ENCODE results near the gene CIAO2A. TPM values are rescaled to one million over a fixed set of nuclear protein-coding genes. Genes with fewer than 3 reads are reported as not detected.

CIAO2A gene
- total RNA-seq, 1 donor from 2014 or later: 51.4 TPM

DNA sequence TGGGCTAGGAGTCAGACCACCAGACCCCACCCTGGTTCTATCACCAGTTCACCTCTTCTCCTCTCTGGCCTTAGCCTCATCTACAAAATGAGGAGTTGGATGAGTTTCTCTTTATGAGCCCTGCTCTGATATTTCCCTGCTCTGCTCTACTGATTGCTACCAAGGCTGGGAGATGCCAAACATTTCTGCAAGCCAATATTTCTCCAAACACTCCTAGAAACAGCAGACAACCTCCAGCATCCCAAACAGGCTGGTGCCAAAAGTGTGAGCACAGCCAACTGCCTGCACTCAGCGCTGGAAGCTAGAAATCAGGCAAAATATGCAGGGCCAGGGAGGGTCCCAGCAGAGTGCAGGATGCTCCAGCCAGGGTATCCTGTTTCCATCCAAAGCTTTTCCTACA is 58.1 kb downstream of the CIAO2A start:
- DNase-seq (ENCODE audit: low spot score): no peak
- TF ChIP-seq, protein P1, sequence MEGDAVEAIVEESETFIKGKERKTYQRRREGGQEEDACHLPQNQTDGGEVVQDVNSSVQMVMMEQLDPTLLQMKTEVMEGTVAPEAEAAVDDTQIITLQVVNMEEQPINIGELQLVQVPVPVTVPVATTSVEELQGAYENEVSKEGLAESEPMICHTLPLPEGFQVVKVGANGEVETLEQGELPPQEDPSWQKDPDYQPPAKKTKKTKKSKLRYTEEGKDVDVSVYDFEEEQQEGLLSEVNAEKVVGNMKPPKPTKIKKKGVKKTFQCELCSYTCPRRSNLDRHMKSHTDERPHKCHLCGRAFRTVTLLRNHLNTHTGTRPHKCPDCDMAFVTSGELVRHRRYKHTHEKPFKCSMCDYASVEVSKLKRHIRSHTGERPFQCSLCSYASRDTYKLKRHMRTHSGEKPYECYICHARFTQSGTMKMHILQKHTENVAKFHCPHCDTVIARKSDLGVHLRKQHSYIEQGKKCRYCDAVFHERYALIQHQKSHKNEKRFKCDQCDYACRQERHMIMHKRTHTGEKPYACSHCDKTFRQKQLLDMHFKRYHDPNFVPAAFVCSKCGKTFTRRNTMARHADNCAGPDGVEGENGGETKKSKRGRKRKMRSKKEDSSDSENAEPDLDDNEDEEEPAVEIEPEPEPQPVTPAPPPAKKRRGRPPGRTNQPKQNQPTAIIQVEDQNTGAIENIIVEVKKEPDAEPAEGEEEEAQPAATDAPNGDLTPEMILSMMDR (IDR thresholded peaks at IDR 0.05; ENCODE audit: unreplicated experiment): no peak
- no peaks in the 10 kb centered on the region for H3K9me3 Mint-ChIP-seq (ENCODE audit: unreplicated experiment)
- H3K27me3 Mint-ChIP-seq (ENCODE audit: unreplicated experiment): peaks cover 1% of the 10 kb centered on the region
- H3K4me1 Mint-ChIP-seq (ENCODE audit: unreplicated experiment): peaks cover 9% of the 10 kb centered on the region
- H3K27ac Mint-ChIP-seq (ENCODE audit: unreplicated experiment): no peak overlapping the region
- H3K4me3 Mint-ChIP-seq (ENCODE audit: unreplicated experiment): no peak overlapping the region
- peaks cover 16% of the 10 kb centered on the region for H3K36me3 Mint-ChIP-seq (ENCODE audit: low read depth, unreplicated experiment)

DNA sequence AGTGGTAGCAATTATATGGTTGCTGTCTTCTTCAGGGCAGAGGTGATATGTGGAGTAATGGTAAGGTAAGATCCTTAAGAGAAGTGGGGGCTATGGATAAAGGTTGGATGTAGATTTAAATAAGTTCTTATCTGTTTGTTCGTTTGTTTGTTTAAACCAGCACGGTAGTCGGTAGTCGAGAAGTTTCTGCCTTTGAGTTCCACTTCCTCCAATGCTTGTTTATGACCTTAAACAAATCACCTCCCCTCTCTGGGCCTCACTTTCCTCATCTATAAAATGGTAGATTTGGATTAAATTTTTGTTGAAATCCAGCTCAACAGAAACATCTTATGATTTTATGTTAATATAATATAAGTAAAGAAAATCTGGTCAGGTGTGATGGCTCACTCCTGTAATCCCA is 59.1 kb downstream of the CIAO2A start:
- peaks cover 16% of the 10 kb centered on the region for H3K36me3 Mint-ChIP-seq (ENCODE audit: low read depth, unreplicated experiment)
- peaks cover 9% of the 10 kb centered on the region for H3K4me1 Mint-ChIP-seq (ENCODE audit: unreplicated experiment)
- no peak overlapping the region for H3K27ac Mint-ChIP-seq (ENCODE audit: unreplicated experiment)
- TF ChIP-seq, protein P1 (IDR thresholded peaks at IDR 0.05; ENCODE audit: unreplicated experiment): no peak
- H3K27me3 Mint-ChIP-seq (ENCODE audit: unreplicated experiment): peaks cover 1% of the 10 kb centered on the region
- H3K4me3 Mint-ChIP-seq (ENCODE audit: unreplicated experiment): no peak overlapping the region
- no peaks in the 10 kb centered on the region for H3K9me3 Mint-ChIP-seq (ENCODE audit: unreplicated experiment)
- no peak for DNase-seq (ENCODE audit: low spot score)

DNA sequence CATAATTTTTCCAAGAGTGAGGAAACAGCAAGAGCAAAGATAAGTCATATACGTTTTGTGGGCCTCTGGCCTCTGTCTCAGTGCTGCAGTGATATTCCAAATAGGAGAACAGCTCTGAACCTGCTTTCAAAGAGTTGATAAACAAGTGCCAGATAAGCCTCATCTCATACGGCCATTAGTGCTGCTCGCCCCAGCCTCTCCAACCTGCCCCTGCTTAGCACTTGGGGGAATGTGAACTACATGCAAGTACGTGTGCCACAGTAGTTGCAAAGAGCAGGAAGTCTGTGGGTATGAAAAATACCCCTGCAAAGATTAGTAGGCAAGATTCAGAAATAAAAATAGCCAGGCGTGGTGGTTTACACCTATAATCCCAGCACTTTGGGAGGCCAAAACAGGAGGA is 61.3 kb downstream of the CIAO2A start:
- no peaks in the 10 kb centered on the region for H3K9me3 Mint-ChIP-seq (ENCODE audit: unreplicated experiment)
- H3K4me1 Mint-ChIP-seq (ENCODE audit: unreplicated experiment): peaks cover 13% of the 10 kb centered on the region
- DNase-seq (ENCODE audit: low spot score): no peak
- H3K27ac Mint-ChIP-seq (ENCODE audit: unreplicated experiment): no peak overlapping the region
- H3K36me3 Mint-ChIP-seq (ENCODE audit: low read depth, unreplicated experiment): peaks cover 13% of the 10 kb centered on the region
- TF ChIP-seq, protein P1 (IDR thresholded peaks at IDR 0.05; ENCODE audit: unreplicated experiment): no peak
- H3K27me3 Mint-ChIP-seq (ENCODE audit: unreplicated experiment): peaks cover 1% of the 10 kb centered on the region
- no peak overlapping the region for H3K4me3 Mint-ChIP-seq (ENCODE audit: unreplicated experiment)

DNA sequence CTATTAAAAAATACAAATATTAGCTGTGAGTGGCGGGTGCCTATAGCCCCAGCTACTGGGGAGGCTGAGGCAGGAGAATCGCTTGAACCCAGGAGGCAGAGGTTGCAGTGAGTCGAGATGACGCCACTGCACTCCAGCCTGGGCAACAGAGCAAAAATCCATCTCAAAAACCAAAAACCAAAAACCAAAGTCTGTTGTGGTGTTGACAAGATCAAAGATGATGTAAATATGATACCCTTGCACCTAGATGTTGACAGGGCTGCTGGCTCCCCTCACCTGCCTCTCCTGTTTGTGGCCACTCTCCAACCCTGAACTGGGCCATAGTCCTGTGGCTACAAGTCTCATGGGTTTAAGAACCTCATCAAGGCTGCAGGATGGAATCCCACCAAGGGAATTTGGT is 63.5 kb downstream of the CIAO2A start:
- Mint-ChIP-seq H3K27me3 (ENCODE audit: unreplicated experiment) (peaks cover 1% of the 10 kb centered on the region), H3K9me3 (ENCODE audit: unreplicated experiment) (no peaks in the 10 kb centered on the region), H3K4me3 (ENCODE audit: unreplicated experiment) (no peak overlapping the region), H3K4me1 (ENCODE audit: unreplicated experiment) (peaks cover 6% of the 10 kb centered on the region), H3K36me3 (ENCODE audit: low read depth, unreplicated experiment) (peaks cover 5% of the 10 kb centered on the region), H3K27ac (ENCODE audit: unreplicated experiment) (no peak overlapping the region)
- TF ChIP-seq, protein P1 (IDR thresholded peaks at IDR 0.05; ENCODE audit: unreplicated experiment): no peak
- no peak for DNase-seq (ENCODE audit: low spot score)

DNA sequence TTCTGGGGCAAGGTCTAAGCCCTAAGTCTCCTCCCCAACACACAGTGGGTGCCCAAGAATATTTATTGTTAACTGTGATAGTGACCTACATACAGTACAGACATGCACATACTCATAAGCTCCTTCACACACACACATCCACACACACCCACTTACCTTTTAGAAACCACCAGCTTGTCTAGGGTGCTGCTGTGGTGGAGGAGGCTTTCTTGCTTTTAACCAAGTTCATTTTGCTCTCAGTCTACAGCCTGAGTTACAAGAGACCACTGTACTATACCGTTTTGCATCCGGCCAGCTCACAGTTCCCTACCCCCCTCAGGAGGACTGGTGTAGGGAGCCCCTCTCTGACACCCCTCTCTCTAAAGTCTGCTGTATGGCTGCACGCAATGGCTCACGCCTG is 64.0 kb downstream of the CIAO2A start:
- Mint-ChIP-seq H3K4me3 (ENCODE audit: unreplicated experiment) (no peak overlapping the region), H3K36me3 (ENCODE audit: low read depth, unreplicated experiment) (peaks cover 5% of the 10 kb centered on the region), H3K27ac (ENCODE audit: unreplicated experiment) (no peak overlapping the region), H3K4me1 (ENCODE audit: unreplicated experiment) (peaks cover 5% of the 10 kb centered on the region), H3K9me3 (ENCODE audit: unreplicated experiment) (no peaks in the 10 kb centered on the region), H3K27me3 (ENCODE audit: unreplicated experiment) (peaks cover 1% of the 10 kb centered on the region)
- TF ChIP-seq, protein P1 (IDR thresholded peaks at IDR 0.05; ENCODE audit: unreplicated experiment): no peak
- DNase-seq (ENCODE audit: low spot score): no peak
